GM18867 (cell line): ENCODE measurements around the gene EHD2.

Experiments
- ATAC-seq: cut with Tn5 transposase; IDR thresholded peaks from one replicate; pipeline ENCODE4 v1.9.1; 2021; ENCODE audit warnings: mild to moderate bottlenecking, moderate library complexity; ENCODE audit not compliant: unreplicated experiment

The EHD2 gene

GRCh38 chr19:47691090-47691489 lies 22.1 kb upstream of the EHD2 start:
- no peak for ATAC-seq

GRCh38 chr19:47691782-47692181 lies 21.4 kb upstream of the EHD2 start:
- ATAC-seq, result no peak

- no peak for ATAC-seq
These were observed 19.7 kb upstream of the EHD2 start for GRCh38 chr19:47693489-47693888.

DNA sequence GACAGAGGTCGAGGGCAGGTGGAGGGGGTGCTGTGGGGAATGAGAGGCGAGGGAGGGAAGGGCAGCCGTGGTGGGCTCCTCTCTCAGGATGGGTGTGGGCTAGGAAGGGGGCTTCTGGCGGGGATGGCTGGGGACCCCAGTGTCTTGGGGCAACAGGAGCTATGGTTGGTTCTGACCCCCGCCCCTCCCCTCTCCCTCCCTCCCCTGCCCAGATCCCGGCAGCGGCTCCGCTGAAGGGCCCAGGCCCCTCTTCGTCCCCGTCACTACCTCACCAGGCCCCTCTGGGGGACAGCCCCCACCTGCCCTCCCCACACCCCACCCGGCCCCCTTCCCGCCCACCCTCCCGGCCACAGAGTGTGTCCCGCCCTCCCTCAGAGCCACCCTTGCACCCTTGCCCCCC lies 19.3 kb upstream of the EHD2 start:
- ATAC-seq, result no peak

- no peak for ATAC-seq
These were observed 18.6 kb upstream of the EHD2 start for GRCh38 chr19:47694466-47695273.

DNA sequence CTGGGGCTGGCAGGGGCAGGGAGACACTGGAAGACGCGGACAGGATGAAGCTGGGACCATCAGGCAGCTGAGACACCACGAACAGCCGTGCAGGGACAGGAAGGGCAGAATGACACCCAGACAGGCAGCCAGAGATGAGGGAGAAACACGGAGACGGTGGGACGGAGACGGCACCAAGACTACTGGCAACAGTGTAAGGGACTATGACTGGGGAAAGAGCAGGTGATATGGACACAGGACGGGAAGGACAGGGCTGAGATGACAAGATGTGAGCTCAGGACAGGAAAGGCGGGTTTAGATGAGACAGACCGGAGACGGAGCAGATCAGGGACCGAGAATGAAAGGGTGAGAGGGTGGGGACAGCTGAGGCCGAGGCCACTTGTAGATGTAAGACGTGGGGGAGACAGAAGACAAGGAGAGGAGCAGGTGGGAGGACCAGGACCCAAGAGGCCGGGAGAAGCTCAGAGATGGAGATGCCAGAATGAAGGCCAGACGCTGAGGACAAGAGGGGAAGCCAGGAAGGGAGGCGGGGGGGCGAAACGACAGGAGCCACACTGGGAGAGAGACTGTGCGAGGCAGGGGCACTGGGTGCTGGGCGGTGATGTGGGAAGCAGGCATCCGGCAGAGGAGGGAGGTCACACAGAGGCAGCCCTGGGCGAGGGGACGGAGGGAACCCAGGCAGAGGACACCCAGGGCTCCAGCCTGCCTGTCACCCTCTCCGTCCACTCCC lies 17.5 kb upstream of the EHD2 start:
- no peak for ATAC-seq

- no peak for ATAC-seq
These were observed 16.6 kb upstream of the EHD2 start for GRCh38 chr19:47696635-47697034.

- ATAC-seq, result no peak
These were observed 15.2 kb upstream of the EHD2 start for GRCh38 chr19:47697863-47698609.

DNA sequence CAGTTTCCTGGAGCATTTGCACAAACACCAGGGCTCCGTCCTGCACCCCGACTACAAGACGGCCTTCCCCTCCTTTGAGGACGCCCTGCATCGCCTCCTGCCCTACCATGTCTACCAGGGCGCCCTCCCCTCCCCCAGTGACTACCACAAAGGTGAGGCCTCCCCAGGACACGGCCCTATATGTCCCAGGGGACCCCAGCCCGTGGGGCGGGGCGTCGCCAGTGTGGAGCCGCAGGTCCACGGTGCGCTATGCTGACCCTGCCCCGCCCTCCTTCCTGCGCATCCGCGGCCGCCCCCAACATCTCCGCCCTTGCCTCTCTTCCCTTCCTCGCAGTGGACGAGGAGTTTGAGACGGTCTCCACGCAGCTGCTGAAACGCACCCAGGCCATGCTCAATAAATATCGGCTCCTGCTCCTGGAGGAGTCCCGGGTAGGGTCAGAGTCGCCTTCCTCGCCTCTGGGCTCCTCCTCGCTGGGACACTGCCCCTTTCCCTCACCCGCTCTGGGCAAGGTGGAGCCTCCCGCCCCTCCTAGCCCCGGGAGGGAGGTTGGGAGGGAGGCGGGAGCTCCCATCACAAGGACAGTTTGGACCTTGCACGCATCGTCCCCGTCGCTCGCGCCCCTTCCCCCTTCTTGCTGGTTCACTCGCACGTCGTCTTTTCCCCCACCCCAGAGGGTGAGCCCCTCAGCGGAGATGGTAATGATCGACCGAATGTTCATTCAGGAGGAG lies 14.4 kb upstream of the EHD2 start:
- no peak for ATAC-seq

- ATAC-seq, result no peak
These were observed 13.8 kb upstream of the EHD2 start for GRCh38 chr19:47699360-47699917.

GRCh38 chr19:47700934-47701716 lies 12.1 kb upstream of the EHD2 start:
- no peak for ATAC-seq

DNA sequence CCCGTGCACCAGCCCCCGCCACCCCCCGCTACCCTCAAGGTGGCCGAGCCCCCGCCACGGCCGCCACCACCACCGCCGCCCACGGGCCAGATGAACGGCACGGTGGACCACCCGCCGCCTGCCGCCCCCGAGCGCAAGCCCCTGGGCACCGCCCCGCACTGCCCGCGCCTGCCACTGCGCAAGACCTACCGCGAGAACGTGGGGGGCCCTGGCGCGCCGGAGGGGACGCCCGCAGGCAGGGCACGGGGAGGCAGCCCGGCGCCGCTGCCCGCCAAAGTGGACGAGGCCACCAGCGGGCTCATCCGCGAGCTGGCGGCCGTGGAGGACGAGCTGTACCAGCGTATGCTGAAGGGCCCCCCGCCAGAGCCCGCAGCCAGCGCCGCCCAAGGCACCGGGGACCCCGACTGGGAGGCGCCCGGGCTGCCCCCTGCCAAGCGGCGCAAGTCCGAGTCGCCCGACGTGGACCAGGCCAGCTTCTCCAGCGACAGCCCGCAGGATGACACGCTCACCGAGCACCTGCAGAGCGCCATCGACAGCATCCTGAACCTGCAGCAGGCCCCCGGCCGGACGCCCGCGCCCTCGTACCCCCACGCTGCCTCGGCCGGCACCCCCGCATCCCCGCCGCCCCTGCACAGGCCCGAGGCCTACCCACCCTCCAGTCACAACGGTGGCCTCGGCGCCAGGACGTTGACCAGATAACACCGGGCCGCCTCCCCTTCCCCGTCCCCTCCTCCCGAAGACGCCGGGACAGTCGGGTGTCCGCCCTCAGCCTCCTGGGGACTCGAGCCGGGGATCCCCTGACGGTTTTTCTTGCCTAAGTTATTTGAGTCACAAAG lies 11.3 kb upstream of the EHD2 start:
- ATAC-seq, result no peak

DNA sequence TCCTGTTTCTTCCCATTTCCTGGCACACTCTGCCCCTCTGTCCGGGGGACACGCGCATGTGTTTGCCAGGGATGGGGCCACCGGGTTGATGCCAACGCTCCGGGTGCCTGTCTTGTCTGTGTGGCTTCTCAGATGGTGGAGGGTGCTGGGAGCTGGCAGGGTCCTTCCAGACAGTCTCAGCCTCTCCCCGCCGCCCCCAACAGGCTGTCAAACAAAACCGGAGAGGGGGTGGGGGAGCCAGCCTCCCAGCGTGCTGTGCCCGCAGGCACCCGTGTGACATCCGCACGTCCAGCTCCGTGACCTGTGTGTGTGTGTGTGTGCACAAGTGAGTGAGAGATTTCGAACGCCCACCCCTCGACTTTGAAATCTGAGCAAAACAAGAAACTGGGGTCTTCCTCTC lies 10.6 kb upstream of the EHD2 start:
- ATAC-seq, result no peak

DNA sequence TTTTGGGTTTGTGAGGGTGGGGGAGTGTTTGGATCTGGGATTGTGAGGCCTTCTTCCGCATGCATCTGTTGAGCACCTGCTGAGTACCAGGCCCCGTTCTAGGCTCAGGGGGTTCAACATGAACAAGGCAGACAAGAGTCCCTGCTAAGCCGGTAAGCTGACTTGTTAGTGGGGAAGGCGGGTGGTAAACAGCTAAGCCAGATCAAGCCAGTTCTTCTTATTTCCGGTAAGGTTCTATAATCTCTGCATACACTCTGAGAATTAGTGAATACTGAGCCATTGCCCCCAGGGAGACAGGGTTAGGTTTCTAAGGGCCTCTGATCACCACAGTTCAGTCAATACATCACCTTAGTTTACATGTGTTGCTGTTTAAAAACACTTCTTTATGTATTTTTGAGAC lies 9.9 kb upstream of the EHD2 start:
- no peak for ATAC-seq

- ATAC-seq, result no peak
These were observed 9.2 kb upstream of the EHD2 start for GRCh38 chr19:47704024-47704423.

DNA sequence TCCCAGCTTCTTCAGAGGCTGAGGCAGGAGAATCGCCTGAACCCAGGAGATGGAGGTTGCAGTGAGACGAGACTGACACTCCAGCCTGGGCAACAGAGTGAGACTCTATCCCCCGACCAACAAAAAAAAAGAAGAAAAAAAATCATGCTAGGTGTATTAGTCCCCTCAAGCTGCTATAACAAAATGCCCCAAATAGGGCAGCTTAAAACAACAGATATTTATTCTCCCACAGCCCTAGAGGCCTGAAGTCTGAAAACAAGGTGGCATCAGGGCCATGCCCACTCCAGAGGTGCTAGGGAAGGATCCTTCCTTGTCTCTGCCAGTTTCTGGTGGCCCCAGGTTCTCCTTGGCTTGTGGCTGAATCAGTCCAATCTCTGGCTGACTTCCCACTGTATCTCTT lies 8.6 kb upstream of the EHD2 start:
- ATAC-seq, result no peak

- ATAC-seq, result no peak
These were observed 5.9 kb upstream of the EHD2 start for GRCh38 chr19:47707135-47707925.

DNA sequence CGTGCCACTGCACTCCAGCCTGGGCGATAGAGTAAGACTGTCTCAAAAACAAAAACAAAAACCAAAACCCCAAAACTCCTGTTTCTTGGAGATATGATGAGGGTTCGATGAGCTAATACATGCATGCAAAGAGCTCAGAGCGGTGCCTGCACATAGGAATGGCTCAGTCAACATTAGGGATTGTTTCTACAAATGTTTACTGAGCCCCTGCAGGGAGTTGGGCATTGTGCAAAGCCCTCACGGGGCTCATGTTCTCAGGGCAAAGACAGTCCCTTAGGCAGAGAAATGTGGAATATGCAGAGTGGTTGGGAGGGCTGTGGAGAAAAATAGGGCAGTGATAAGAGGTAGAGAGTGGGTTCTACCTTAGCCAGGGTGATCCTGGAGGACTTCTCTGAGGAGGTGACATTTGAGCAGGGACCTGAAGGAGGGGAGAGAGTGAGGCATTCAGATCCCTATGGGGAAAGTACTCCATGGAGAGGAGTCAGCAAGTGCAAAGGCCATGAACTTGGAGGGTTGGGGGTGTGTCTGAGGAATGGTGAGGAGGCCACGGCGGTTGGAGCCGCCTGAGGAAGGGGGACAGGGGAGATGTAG lies 1.5 kb upstream of the EHD2 start:
- ATAC-seq, result no peak
